NCI-H345 (cell line): ENCODE measurements around the gene TOGARAM2.
"Not testable (repeated sequence)": the region's sequence is repeated elsewhere in the genome, so short reads cannot be mapped to it uniquely, and the experiment has no call there.

Experiments used
- DNase-seq: peaks from one replicate; lab custom pipeline; 2025; lab: John Stamatoyannopoulos, UW

TOGARAM2 gene

GRCh38 chr2:28977176-28977875, 3.8 kb upstream of the TOGARAM2 start:
- DNase-seq, result no peak

GRCh38 chr2:28978001-28978400, 3.1 kb upstream of the TOGARAM2 start:
- DNase-seq, result not testable (repeated sequence)

GRCh38 chr2:28978606-28979005, 2.5 kb upstream of the TOGARAM2 start:
- no peak for DNase-seq

GRCh38 chr2:28979041-28979440, 2.1 kb upstream of the TOGARAM2 start:
- DNase-seq, result no peak

- no peak for DNase-seq
Measured at GRCh38 chr2:28979576-28980366, 1.3 kb upstream of the TOGARAM2 start.

- DNase-seq, result no peak
Measured at GRCh38 chr2:28980368-28981015, 606 bp upstream of the TOGARAM2 start.

- DNase-seq, result no peak
Measured at GRCh38 chr2:28981620-28982376, 700 bp downstream of the TOGARAM2 start.

- DNase-seq, result no peak
Measured at GRCh38 chr2:28982381-28982950, 1.4 kb downstream of the TOGARAM2 start.

GRCh38 chr2:28986429-28986828, 5.3 kb downstream of the TOGARAM2 start:
- no peak for DNase-seq

GRCh38 chr2:28989973-28990372, 8.9 kb downstream of the TOGARAM2 start:
- DNase-seq, result no peak

- no peak for DNase-seq
Measured at GRCh38 chr2:28990445-28990844, 9.3 kb downstream of the TOGARAM2 start.

GRCh38 chr2:28991021-28991420, 9.9 kb downstream of the TOGARAM2 start:
- DNase-seq, result no peak

- DNase-seq, result no peak
Measured at GRCh38 chr2:28991460-28991859, 10.4 kb downstream of the TOGARAM2 start.

GRCh38 chr2:28993206-28993960, 12.3 kb downstream of the TOGARAM2 start:
- DNase-seq, result no peak

- DNase-seq, result no peak
Measured at GRCh38 chr2:28994074-28994473, 13.0 kb downstream of the TOGARAM2 start.

- no peak for DNase-seq
Measured at GRCh38 chr2:28994679-28995078, 13.6 kb downstream of the TOGARAM2 start.

- DNase-seq, result no peak
Measured at GRCh38 chr2:28995765-28996750, 15.0 kb downstream of the TOGARAM2 start.

GRCh38 chr2:28997237-28997846, 16.2 kb downstream of the TOGARAM2 start:
- no peak for DNase-seq
